Activated effector memory CD4-positive, alpha-beta T cell treated with Interleukin-2 at 50 U/mL for 16 hours (primary cell): ENCODE data around the gene ATP6V1F.
A peak's percentile ranks its signal among the peaks of the same experiment; 100 is the strongest.

ENCODE experiments used
- DNase-seq: peaks from one replicate; pipeline ENCODE4 v3.0.0-alpha.2; 2020

The ATP6V1F gene

GRCh38 chr7:128849156-128849515 lies 13.5 kb upstream of the ATP6V1F start:
- DNase-seq = no peak

GRCh38 chr7:128849804-128850490 lies 12.7 kb upstream of the ATP6V1F start:
- DNase-seq = no peak

- no peak for DNase-seq
Measured at GRCh38 chr7:128852537-128853254, 10.0 kb upstream of the ATP6V1F start.

- DNase-seq = no peak
Measured at GRCh38 chr7:128853799-128854198, 8.9 kb upstream of the ATP6V1F start.

- no peak for DNase-seq
Measured at GRCh38 chr7:128854396-128854795, 8.3 kb upstream of the ATP6V1F start.

- DNase-seq = no peak
Measured at GRCh38 chr7:128855559-128855958, 7.1 kb upstream of the ATP6V1F start.

GRCh38 chr7:128856001-128856718 lies 6.5 kb upstream of the ATP6V1F start:
- DNase-seq = no peak

- DNase-seq = no peak
Measured at GRCh38 chr7:128858380-128859231, 4.0 kb upstream of the ATP6V1F start.

GRCh38 chr7:128859232-128860157 lies 3.2 kb upstream of the ATP6V1F start:
- no peak for DNase-seq

GRCh38 chr7:128860158-128861073 lies 2.2 kb upstream of the ATP6V1F start:
- no peak for DNase-seq

- no peak for DNase-seq
Measured at GRCh38 chr7:128861957-128862570, 592 bp upstream of the ATP6V1F start.

GRCh38 chr7:128863433-128863989 lies 855 bp downstream of the ATP6V1F start:
- peak; percentile 21 for DNase-seq

- no peak for DNase-seq
Measured at GRCh38 chr7:128865303-128865702, 2.6 kb downstream of the ATP6V1F start.

GRCh38 chr7:128865996-128866877 lies 3.6 kb downstream of the ATP6V1F start:
- DNase-seq = no peak

- no peak for DNase-seq
Measured at GRCh38 chr7:128867241-128867640, 4.6 kb downstream of the ATP6V1F start.

- no peak for DNase-seq
Measured at GRCh38 chr7:128867842-128868623, 5.4 kb downstream of the ATP6V1F start.

GRCh38 chr7:128868624-128869137 lies 6.0 kb downstream of the ATP6V1F start:
- no peak for DNase-seq
